Measurements from ENCODE around the gene SERTM2. TPM values are rescaled to one million over a fixed set of nuclear protein-coding genes. Genes with fewer than 3 reads are reported as not detected.
"Not testable (repeated sequence)": the region's sequence is repeated elsewhere in the genome, so short reads cannot be mapped to it uniquely, and the experiment has no call there.

SERTM2 gene
- not detected for total RNA-seq
- long read RNA-seq, result 0 reads

- DNase-seq (ENCODE audit: low spot score), result no peak
Observed at GRCh38 chrX:111511477-111511876, at the start of gene SERTM2. TSS of gene SERTM2 (plus strand) at chrX:111511645. CDS start at chrX:111518858, 7,213 bp downstream.

- no peak for DNase-seq (ENCODE audit: low spot score)
Observed at GRCh38 chrX:111465669-111466068, 45.8 kb upstream of the SERTM2 start.

GRCh38 chrX:111467896-111468295 lies 43.5 kb upstream of the SERTM2 start:
- no peak for DNase-seq (ENCODE audit: low spot score)

GRCh38 chrX:111470681-111471403 lies 40.6 kb upstream of the SERTM2 start:
- DNase-seq (ENCODE audit: low spot score), result no peak

GRCh38 chrX:111481896-111482295 lies 29.5 kb upstream of the SERTM2 start:
- DNase-seq (ENCODE audit: low spot score), result no peak

- DNase-seq (ENCODE audit: low spot score), result no peak
Observed at GRCh38 chrX:111483135-111483534, 28.3 kb upstream of the SERTM2 start.

GRCh38 chrX:111483881-111484280 lies 27.6 kb upstream of the SERTM2 start:
- DNase-seq (ENCODE audit: low spot score), result no peak

GRCh38 chrX:111490688-111491087 lies 20.8 kb upstream of the SERTM2 start:
- DNase-seq (ENCODE audit: low spot score), result no peak

- DNase-seq (ENCODE audit: low spot score), result no peak
Observed at GRCh38 chrX:111492085-111492484, 19.4 kb upstream of the SERTM2 start.

GRCh38 chrX:111498538-111499103 lies 12.8 kb upstream of the SERTM2 start:
- no peak for DNase-seq (ENCODE audit: low spot score)

GRCh38 chrX:111503485-111503993 lies 7.9 kb upstream of the SERTM2 start:
- no peak for DNase-seq (ENCODE audit: low spot score)

- no peak for DNase-seq (ENCODE audit: low spot score)
Observed at GRCh38 chrX:111504941-111505340, 6.5 kb upstream of the SERTM2 start.

- DNase-seq (ENCODE audit: low spot score), result no peak
Observed at GRCh38 chrX:111505783-111506182, 5.7 kb upstream of the SERTM2 start.

- DNase-seq (ENCODE audit: low spot score), result no peak
Observed at GRCh38 chrX:111506826-111507225, 4.6 kb upstream of the SERTM2 start.

GRCh38 chrX:111507933-111508332 lies 3.5 kb upstream of the SERTM2 start:
- DNase-seq (ENCODE audit: low spot score), result no peak

- no peak for DNase-seq (ENCODE audit: low spot score)
Observed at GRCh38 chrX:111515298-111515697, 3.9 kb downstream of the SERTM2 start.

- no peak for DNase-seq (ENCODE audit: low spot score)
Observed at GRCh38 chrX:111518667-111519066, 7.2 kb downstream of the SERTM2 start.

- DNase-seq (ENCODE audit: low spot score), result no peak
Observed at GRCh38 chrX:111519215-111519614, 7.8 kb downstream of the SERTM2 start.

- no peak for DNase-seq (ENCODE audit: low spot score)
Observed at GRCh38 chrX:111520506-111520905, 9.1 kb downstream of the SERTM2 start.

- DNase-seq (ENCODE audit: low spot score), result no peak
Observed at GRCh38 chrX:111521169-111521568, 9.7 kb downstream of the SERTM2 start.

- DNase-seq (ENCODE audit: low spot score), result no peak
Observed at GRCh38 chrX:111543212-111543741, 31.8 kb downstream of the SERTM2 start.

- DNase-seq (ENCODE audit: low spot score), result not testable (repeated sequence)
Observed at GRCh38 chrX:111549235-111549634, 37.8 kb downstream of the SERTM2 start.

Data from mesenteric fat pad (tissue), 1 donor.